ENCODE data around the gene ERCC1. TPM values are rescaled to one million over a fixed set of nuclear protein-coding genes. Genes with fewer than 3 reads are reported as not detected.

ERCC1 gene
- total RNA-seq, 1 donor from 2014 or later, result 67.5 TPM

DNA sequence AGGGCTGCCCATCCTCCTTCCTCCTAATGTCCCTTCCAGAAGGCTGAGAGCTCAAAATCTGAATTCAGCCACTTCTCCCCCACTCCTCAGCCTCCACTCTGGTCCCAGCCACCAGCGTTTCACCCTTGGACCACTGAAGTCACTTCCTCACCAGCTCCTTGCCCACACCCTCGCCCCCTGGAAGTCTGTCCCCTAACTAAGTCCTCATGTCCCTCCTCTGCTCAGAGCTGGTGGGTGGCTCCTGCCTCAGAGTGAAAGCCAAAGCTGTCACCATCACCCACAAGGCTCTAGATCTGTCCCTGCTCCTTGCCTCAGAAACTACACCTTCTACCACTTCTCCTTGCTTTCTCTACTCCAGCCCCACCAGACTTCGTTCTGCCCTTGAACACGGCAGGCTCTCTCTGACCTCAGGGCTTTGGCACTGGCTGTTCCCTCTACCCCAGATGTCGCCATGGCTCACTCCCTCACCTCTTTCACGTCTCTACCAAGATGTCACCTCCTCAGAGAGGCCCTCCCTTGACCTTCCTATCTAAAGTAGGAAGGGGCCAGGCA lies 1.7 kb downstream of the ERCC1 start:
- Histone ChIP-seq H2AFZ (ENCODE audit: low read depth, low read length) (no peak overlapping the region), H3K79me2 (ENCODE audit: insufficient read depth, low read length) (peaks cover 26% of the 10 kb centered on the region), H3K9me3 (ENCODE audit: insufficient read depth, low read depth, low read length) (no peaks in the 10 kb centered on the region), H3K27me3 (ENCODE audit: insufficient read depth, low read length) (no peaks in the 10 kb centered on the region), H3K36me3 (ENCODE audit: insufficient read depth, low read length) (peaks cover 11% of the 10 kb centered on the region), H4K20me1 (ENCODE audit: insufficient read depth, low read length) (peaks cover 9% of the 10 kb centered on the region), H3K4me1 (ENCODE audit: insufficient read depth, low read length) (peaks cover 29% of the 10 kb centered on the region), H3K4me2 (ENCODE audit: low read length) (peak overlapping the region; percentile 90), H3K9ac (ENCODE audit: low read length) (peak overlapping the region; percentile 54), H3K4me3 (ENCODE audit: insufficient read depth, low read depth, low read length) (no peak overlapping the region), H3K27ac (ENCODE audit: low read depth, low read length) (no peak overlapping the region)
- H3K27me3 Mint-ChIP-seq (ENCODE audit: low read depth, unreplicated experiment), result no peaks in the 10 kb centered on the region
- DNase-seq (ENCODE audit: low read depth) (no peak), FAIRE-seq (no peak)
- H3K9me3 Mint-ChIP-seq (ENCODE audit: unreplicated experiment), result no peaks in the 10 kb centered on the region
- H3K36me3 Mint-ChIP-seq (ENCODE audit: low read depth, unreplicated experiment), result peaks cover 13% of the 10 kb centered on the region
- peaks cover 9% of the 10 kb centered on the region for H3K4me1 Mint-ChIP-seq (ENCODE audit: low read depth, unreplicated experiment)
- peak overlapping the region; percentile 36 for H3K4me3 Mint-ChIP-seq (ENCODE audit: unreplicated experiment)
- H3K27ac Mint-ChIP-seq (ENCODE audit: unreplicated experiment), result peak overlapping the region; percentile 28
- TF ChIP-seq CTCF (IDR thresholded peaks at IDR 0.05; ENCODE audit: insufficient read depth, low read depth, low read length), result no peak
- TF ChIP-seq EZH2 (IDR thresholded peaks at IDR 0.05; ENCODE audit: insufficient read depth, low read length), result no peak

- Mint-ChIP-seq H3K4me1 (ENCODE audit: low read depth, unreplicated experiment) (peaks cover 9% of the 10 kb centered on the region), H3K27me3 (ENCODE audit: low read depth, unreplicated experiment) (no peaks in the 10 kb centered on the region), H3K4me3 (ENCODE audit: unreplicated experiment) (peak overlapping the region; percentile 64), H3K27ac (ENCODE audit: unreplicated experiment) (no peak overlapping the region), H3K9me3 (ENCODE audit: unreplicated experiment) (no peaks in the 10 kb centered on the region), H3K36me3 (ENCODE audit: low read depth, unreplicated experiment) (peaks cover 17% of the 10 kb centered on the region)
- Histone ChIP-seq H2AFZ (ENCODE audit: low read depth, low read length) (no peak overlapping the region), H3K4me3 (ENCODE audit: insufficient read depth, low read depth, low read length) (no peak overlapping the region), H3K4me1 (ENCODE audit: insufficient read depth, low read length) (peaks cover 29% of the 10 kb centered on the region), H3K27ac (ENCODE audit: low read depth, low read length) (no peak overlapping the region), H3K27me3 (ENCODE audit: insufficient read depth, low read length) (no peaks in the 10 kb centered on the region), H3K4me2 (ENCODE audit: low read length) (no peak overlapping the region), H3K36me3 (ENCODE audit: insufficient read depth, low read length) (peaks cover 13% of the 10 kb centered on the region), H3K9ac (ENCODE audit: low read length) (no peak overlapping the region), H4K20me1 (ENCODE audit: insufficient read depth, low read length) (peaks cover 9% of the 10 kb centered on the region), H3K79me2 (ENCODE audit: insufficient read depth, low read length) (peaks cover 26% of the 10 kb centered on the region), H3K9me3 (ENCODE audit: insufficient read depth, low read depth, low read length) (no peaks in the 10 kb centered on the region)
- DNase-seq (ENCODE audit: low read depth), result no peak
- no peak for FAIRE-seq
- no peak for TF ChIP-seq CTCF (IDR thresholded peaks at IDR 0.05; ENCODE audit: insufficient read depth, low read depth, low read length)
- TF ChIP-seq EZH2 (IDR thresholded peaks at IDR 0.05; ENCODE audit: insufficient read depth, low read length), result no peak
These were observed 2.8 kb downstream of the ERCC1 start for GRCh38 chr19:45420871-45421270.

- Mint-ChIP-seq H3K36me3 (ENCODE audit: low read depth, unreplicated experiment) (peaks cover 18% of the 10 kb centered on the region), H3K4me1 (ENCODE audit: low read depth, unreplicated experiment) (peaks cover 5% of the 10 kb centered on the region), H3K4me3 (ENCODE audit: unreplicated experiment) (no peak overlapping the region), H3K9me3 (ENCODE audit: unreplicated experiment) (no peaks in the 10 kb centered on the region), H3K27ac (ENCODE audit: unreplicated experiment) (peak overlapping the region; percentile 26), H3K27me3 (ENCODE audit: low read depth, unreplicated experiment) (no peaks in the 10 kb centered on the region)
- Histone ChIP-seq H3K4me1 (ENCODE audit: insufficient read depth, low read length) (peaks cover 25% of the 10 kb centered on the region), H3K9me3 (ENCODE audit: insufficient read depth, low read depth, low read length) (no peaks in the 10 kb centered on the region), H3K4me2 (ENCODE audit: low read length) (no peak overlapping the region), H2AFZ (ENCODE audit: low read depth, low read length) (no peak overlapping the region), H3K9ac (ENCODE audit: low read length) (no peak overlapping the region), H3K79me2 (ENCODE audit: insufficient read depth, low read length) (peaks cover 26% of the 10 kb centered on the region), H3K4me3 (ENCODE audit: insufficient read depth, low read depth, low read length) (no peak overlapping the region), H4K20me1 (ENCODE audit: insufficient read depth, low read length) (peaks cover 9% of the 10 kb centered on the region), H3K27ac (ENCODE audit: low read depth, low read length) (no peak overlapping the region), H3K27me3 (ENCODE audit: insufficient read depth, low read length) (no peaks in the 10 kb centered on the region), H3K36me3 (ENCODE audit: insufficient read depth, low read length) (peaks cover 13% of the 10 kb centered on the region)
- FAIRE-seq, result no peak
- no peak for DNase-seq (ENCODE audit: low read depth)
- no peak for TF ChIP-seq CTCF (IDR thresholded peaks at IDR 0.05; ENCODE audit: insufficient read depth, low read depth, low read length)
- TF ChIP-seq EZH2 (IDR thresholded peaks at IDR 0.05; ENCODE audit: insufficient read depth, low read length), result no peak
These were observed 3.4 kb downstream of the ERCC1 start for GRCh38 chr19:45420356-45420755.
